Epithelial cell of esophagus (primary cell): ENCODE measurements around the gene TTC34.

Experiments used
- DNase-seq: peaks from one replicate; pipeline ENCODE4 v3.0.0; 2010; ENCODE audit warnings: low read depth
- H3K4me3 ChIP-seq: 2 replicates; pipeline ENCODE4 v1.5.1; 2011; ENCODE audit warnings: mild to moderate bottlenecking, low read length, control low read depth
- TF ChIP-seq, protein P1 (sequence below): IDR thresholded peaks from 2 replicates; pipeline ENCODE4 v1.5.1; 2011; ENCODE audit warnings: low read depth, mild to moderate bottlenecking, low read length, control low read depth, inconsistent platforms; ENCODE audit not compliant: insufficient read depth; ENCODE audit errors: missing control alignments

The TTC34 gene

DNA sequence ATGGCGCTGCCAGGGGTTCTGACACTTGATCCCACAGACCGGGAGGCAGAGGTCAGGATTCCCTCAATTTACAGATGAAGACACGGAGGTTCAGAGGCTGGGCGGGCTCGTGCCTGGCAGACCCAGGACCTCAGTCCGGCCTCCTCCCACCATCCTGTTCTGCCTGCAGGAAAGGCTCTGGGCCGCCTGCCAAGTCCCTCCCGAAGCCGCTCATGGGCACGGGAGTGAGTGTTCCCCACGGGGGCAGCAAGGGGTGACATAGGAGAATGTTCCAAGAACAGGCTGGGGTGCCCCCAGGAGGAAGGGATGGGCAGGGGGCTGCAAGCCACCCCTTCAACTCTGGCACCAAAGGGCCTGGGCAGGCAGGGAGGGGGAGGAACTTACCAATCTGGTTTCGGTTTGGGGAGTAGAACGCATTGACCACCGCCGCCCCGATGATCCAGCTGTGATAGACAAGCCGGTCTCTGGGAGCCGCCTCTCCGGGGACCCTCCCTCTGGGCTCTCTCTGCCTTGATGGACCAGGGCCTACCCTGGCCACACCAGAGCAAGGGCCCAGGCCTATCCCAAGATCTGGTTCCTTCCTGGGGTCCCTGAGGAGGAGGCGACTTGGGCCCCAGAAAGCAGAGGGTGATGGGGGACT, 207.4 kb downstream of the TTC34 start:
- H3K4me3 ChIP-seq, result no peak overlapping the region
- peak; percentile 33 for DNase-seq

DNA sequence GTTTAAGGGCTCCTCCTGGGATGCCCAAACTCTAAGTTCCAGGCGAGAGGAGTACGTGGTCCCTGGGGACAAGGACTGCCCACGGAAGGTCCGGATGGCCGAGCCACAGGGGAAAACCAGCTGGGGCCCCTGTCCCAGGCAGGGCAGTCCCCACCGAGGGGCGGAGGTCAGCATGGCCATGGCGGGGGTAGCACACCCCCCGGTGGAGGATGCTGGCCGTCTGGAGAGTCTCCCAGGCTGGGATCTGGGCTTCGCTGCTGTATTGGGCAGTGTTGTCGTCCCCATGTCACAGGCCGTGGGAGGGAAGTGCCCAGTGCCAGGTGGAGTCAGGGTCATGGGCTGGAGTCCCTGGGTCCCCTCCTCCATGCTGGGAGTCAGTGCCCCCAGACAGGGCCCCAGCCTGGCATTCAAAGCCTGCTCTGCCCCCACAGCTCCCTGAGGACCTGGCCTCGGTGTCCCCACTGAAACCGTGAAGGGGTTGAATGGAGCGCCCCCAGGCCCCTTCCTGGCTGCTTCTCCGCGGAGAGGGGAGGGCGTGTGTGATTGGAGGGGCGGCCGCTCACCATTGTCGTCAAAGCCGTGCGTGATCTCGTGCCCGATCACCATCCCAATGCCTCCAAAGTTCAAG, 208.1 kb downstream of the TTC34 start:
- H3K4me3 ChIP-seq, result no peak overlapping the region
- TF ChIP-seq, protein P1, sequence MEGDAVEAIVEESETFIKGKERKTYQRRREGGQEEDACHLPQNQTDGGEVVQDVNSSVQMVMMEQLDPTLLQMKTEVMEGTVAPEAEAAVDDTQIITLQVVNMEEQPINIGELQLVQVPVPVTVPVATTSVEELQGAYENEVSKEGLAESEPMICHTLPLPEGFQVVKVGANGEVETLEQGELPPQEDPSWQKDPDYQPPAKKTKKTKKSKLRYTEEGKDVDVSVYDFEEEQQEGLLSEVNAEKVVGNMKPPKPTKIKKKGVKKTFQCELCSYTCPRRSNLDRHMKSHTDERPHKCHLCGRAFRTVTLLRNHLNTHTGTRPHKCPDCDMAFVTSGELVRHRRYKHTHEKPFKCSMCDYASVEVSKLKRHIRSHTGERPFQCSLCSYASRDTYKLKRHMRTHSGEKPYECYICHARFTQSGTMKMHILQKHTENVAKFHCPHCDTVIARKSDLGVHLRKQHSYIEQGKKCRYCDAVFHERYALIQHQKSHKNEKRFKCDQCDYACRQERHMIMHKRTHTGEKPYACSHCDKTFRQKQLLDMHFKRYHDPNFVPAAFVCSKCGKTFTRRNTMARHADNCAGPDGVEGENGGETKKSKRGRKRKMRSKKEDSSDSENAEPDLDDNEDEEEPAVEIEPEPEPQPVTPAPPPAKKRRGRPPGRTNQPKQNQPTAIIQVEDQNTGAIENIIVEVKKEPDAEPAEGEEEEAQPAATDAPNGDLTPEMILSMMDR, result no peak
- no peak for DNase-seq

More for the DNA sequence above, 207.4 kb downstream of the TTC34 start:
- TF ChIP-seq, protein P1, result no peak

DNA sequence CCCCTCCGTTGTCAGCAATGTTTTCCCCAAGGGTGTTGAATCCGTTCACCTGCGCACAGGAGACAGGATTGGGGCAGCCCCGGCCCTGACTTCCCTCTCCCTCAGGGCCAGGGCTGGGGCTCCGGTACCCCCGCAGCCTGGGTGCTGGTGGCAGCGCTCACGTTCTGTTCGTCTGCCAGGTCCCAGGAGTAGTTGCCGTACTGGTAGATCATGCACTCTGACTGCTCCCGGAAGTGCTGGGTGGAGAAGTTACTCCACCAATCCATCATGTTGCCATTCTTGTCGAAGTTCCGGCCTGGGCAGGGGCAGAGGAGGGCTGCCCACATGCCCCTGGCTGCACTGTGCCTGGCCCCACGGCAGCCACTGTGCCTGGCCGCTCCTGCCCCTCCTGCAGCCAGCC, 208.8 kb downstream of the TTC34 start:
- DNase-seq, result peak; percentile 15
- no peak overlapping the region for H3K4me3 ChIP-seq

DNA sequence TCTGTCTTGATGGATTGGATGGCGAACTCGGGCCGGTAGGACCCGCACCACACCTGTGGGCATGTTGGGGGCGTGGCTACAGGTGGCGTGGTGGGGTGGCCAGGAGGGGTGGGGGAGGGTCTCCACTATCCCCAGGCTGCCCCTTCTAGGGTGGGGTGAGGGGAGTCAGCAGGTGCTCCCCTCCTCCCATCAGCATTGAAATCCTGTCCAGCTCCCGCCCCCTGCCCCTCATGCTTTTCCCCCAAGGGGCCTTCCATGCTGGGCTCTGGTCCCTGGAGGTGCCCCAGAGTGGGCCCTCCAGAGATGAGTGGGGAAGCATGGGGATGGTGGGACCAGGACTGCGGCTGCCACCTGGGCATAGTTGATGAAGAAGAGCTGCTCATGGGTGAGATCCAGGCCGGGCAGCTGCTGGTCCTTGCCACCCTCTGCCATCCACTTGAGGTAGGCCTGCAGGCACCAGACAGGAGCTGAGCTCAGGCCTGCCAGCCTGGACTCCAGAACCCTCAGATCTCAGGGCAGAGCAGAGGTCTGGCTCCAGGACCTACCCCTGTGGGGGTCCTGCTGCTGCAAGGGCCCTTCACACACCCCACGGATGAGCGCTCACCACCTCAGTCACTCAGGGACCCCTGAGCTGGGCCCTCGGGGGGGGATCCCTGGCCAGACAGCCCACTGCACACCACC, 209.8 kb downstream of the TTC34 start:
- H3K4me3 ChIP-seq, result no peak overlapping the region
- no peak for DNase-seq
- TF ChIP-seq, protein P1, result no peak

More for the DNA sequence above, 208.8 kb downstream of the TTC34 start:
- TF ChIP-seq, protein P1, result no peak

DNA sequence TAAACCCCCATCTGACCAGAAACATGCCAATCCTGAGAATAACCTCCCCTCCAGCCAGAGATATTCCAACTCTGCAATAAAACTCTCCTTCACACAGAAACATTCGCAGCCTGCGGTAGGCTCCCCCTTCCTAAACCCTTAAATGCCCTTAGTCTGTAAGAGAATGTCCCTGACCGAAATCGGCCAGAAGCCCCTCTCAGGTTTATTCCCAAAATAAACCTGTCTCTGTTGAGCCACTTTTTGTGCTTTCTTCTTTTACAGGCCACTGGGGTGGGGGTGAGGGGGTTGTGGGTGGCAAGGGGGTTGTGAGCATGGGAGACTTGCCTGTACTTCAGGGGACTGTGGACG, 210.3 kb downstream of the TTC34 start:
- no peak overlapping the region for H3K4me3 ChIP-seq
- DNase-seq, result no peak
- TF ChIP-seq, protein P1, result no peak

DNA sequence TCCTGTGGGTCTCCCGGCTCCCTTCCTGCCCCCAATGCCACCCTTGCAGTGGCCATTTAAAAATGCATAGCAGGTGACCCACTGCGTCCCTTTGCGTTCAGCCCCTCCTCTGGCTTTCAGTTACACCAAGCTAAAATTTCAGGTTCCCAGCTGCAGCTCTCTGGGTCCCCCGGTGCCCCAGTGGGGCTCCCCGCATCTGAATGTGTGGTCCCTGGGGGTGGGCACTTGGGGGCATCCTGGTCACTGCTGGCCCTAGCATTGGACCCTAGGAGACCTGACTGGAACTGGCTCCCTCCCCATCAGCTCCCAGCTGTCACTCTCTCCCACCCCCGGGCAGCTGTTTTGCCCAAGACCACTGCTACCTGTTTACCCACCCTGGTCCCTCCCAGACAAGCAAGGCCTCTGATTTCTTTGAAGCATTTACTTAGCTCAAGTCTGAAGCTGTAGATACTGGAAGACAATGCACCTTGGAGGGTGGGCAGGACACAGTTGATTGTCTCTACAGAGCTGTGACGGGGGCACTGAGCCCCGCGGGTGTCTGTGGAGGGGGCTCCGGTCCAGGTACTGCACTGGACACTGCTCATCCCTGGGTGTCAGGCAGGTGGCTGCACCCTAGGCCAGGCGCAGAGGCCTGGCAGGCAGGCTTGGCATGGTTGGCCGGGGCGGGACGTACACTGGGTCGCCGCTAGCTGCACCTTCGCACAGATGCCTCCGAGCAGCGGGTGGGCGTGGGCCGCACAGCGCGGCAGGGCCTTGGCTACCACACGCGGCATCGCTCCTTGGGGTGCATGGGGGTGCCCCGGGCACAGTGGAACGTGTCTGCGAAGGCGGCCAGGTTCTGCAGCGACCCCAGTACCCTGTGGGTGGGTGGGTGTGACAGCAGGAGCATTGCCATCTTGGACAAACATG, 211.0 kb downstream of the TTC34 start:
- no peak overlapping the region for H3K4me3 ChIP-seq
- DNase-seq, result no peak
- TF ChIP-seq, protein P1, result no peak
